Activated T-cell treated with anti-CD3 and anti-CD28 coated beads, Interleukin-2, amount 50 U/mL, for 72 hours (primary cell): ENCODE data around the gene ZNF184. TPM values are rescaled to one million over a fixed set of nuclear protein-coding genes. Genes with fewer than 3 reads are reported as not detected.
A peak's percentile ranks its signal among the peaks of the same experiment; 100 is the strongest.
"Not testable (repeated sequence)": the region's sequence is repeated elsewhere in the genome, so short reads cannot be mapped to it uniquely, and the experiment has no call there.

Source experiments
- ATAC-seq, 2 donors: fragments of 150-1000 bp; cut with Tn5 transposase; replicated peaks in 1 of 2; 2 replicates each; pipeline ENCODE4 v1.10.0; 2021; ENCODE audit warnings: moderate library complexity in 2 of 2, mild to moderate bottlenecking in 1 of 2
- DNase-seq, 2 donors: peaks; one replicate each; pipeline ENCODE4 v3.0.0; 2021 to 2022; ENCODE audit warnings: mixed read lengths in 1 of 2
- H3K27ac Mint-ChIP-seq: one replicate; pipeline ENCODE4 v1.8.0; 2022; ENCODE audit warnings: mild to moderate bottlenecking, moderate library complexity, mixed read lengths
- H3K27me3 Mint-ChIP-seq: one replicate; pipeline ENCODE4 v1.8.0; 2022; ENCODE audit warnings: low read depth, mixed read lengths
- H3K36me3 Mint-ChIP-seq, 2 donors: one replicate each; pipeline ENCODE4 v1.8.0; 2022; ENCODE audit warnings: mixed read lengths in 2 of 2, mild to moderate bottlenecking in 1 of 2; ENCODE audit not compliant: insufficient read depth in 2 of 2
- H3K4me1 Mint-ChIP-seq: one replicate; pipeline ENCODE4 v1.8.0; 2022; ENCODE audit warnings: low read depth, mixed read lengths
- H3K4me3 Mint-ChIP-seq, 2 donors: one replicate each; pipeline ENCODE4 v1.8.0; 2022; ENCODE audit warnings: mild to moderate bottlenecking in 2 of 2, mixed read lengths in 2 of 2, moderate library complexity in 2 of 2
- H3K9me3 Mint-ChIP-seq, 2 donors: one replicate each; pipeline ENCODE4 v1.8.0; 2022; ENCODE audit warnings: mixed read lengths in 2 of 2
- total RNA-seq, 2 donors: library from RNA; stranded (reverse); gene quantifications; one replicate each; pipeline ENCODE4 v1.2.3, GENCODE V29; 2022

The ZNF184 gene
- total RNA-seq, 2 donors from 2014 or later = 12.3 to 13.1 TPM

- H3K4me1 Mint-ChIP-seq = no peaks in the 10 kb centered on the region
- peaks cover 3% of the 10 kb centered on the region for H3K27me3 Mint-ChIP-seq
- ATAC-seq = no peak
- H3K4me3 Mint-ChIP-seq = no peak overlapping the region
- no peak for DNase-seq
- H3K27ac Mint-ChIP-seq = no peak overlapping the region
- H3K36me3 Mint-ChIP-seq = peaks cover 0 to 1% of the 10 kb centered on the region in 2 donors
- H3K9me3 Mint-ChIP-seq = peaks cover 3 to 8% of the 10 kb centered on the region in 2 donors
These were observed 44.4 kb downstream of the ZNF184 start for GRCh38 chr6:27428502-27428901.

GRCh38 chr6:27426045-27426620 lies 46.8 kb downstream of the ZNF184 start:
- H3K4me3 Mint-ChIP-seq = no peak overlapping the region
- peaks cover 7% of the 10 kb centered on the region for H3K27me3 Mint-ChIP-seq
- H3K9me3 Mint-ChIP-seq = peaks cover 3 to 8% of the 10 kb centered on the region in 2 donors
- no peaks in the 10 kb centered on the region for H3K4me1 Mint-ChIP-seq
- DNase-seq = no peak
- no peak overlapping the region for H3K27ac Mint-ChIP-seq
- no peak for ATAC-seq
- H3K36me3 Mint-ChIP-seq = peaks cover 0 to 1% of the 10 kb centered on the region in 2 donors

- H3K27me3 Mint-ChIP-seq = peaks cover 20% of the 10 kb centered on the region
- not testable (repeated sequence) for H3K36me3 Mint-ChIP-seq, DNase-seq, ATAC-seq, H3K9me3 Mint-ChIP-seq, H3K4me3 Mint-ChIP-seq, H3K27ac Mint-ChIP-seq, H3K4me1 Mint-ChIP-seq
These were observed 48.1 kb downstream of the ZNF184 start for GRCh38 chr6:27424851-27425250.

GRCh38 chr6:27422651-27423332 lies 50.1 kb downstream of the ZNF184 start:
- Mint-ChIP-seq H3K4me1 (no peaks in the 10 kb centered on the region), H3K9me3 (peaks cover 1 to 5% of the 10 kb centered on the region in 2 donors), H3K27me3 (peaks cover 27% of the 10 kb centered on the region), H3K27ac (no peak overlapping the region), H3K36me3 (no peaks in the 10 kb centered on the region), H3K4me3 (no peak overlapping the region)
- ATAC-seq (no peak), DNase-seq (no peak)

GRCh38 chr6:27419363-27419762 lies 53.5 kb downstream of the ZNF184 start:
- DNase-seq (no peak), ATAC-seq (no peak)
- no peaks in the 10 kb centered on the region for H3K4me1 Mint-ChIP-seq
- H3K27ac Mint-ChIP-seq = no peak overlapping the region
- no peaks in the 10 kb centered on the region for H3K36me3 Mint-ChIP-seq
- H3K27me3 Mint-ChIP-seq = peaks cover 35% of the 10 kb centered on the region
- H3K4me3 Mint-ChIP-seq = no peak overlapping the region
- peaks cover 1 to 5% of the 10 kb centered on the region in 2 donors for H3K9me3 Mint-ChIP-seq

- no peaks in the 10 kb centered on the region for H3K36me3 Mint-ChIP-seq
- H3K4me1 Mint-ChIP-seq = no peaks in the 10 kb centered on the region
- no peak overlapping the region for H3K4me3 Mint-ChIP-seq
- H3K27ac Mint-ChIP-seq = no peak overlapping the region
- ATAC-seq = no peak
- no peak for DNase-seq
- peaks cover 26% of the 10 kb centered on the region for H3K27me3 Mint-ChIP-seq
- H3K9me3 Mint-ChIP-seq = peaks cover 0 to 5% of the 10 kb centered on the region in 2 donors
These were observed 57.0 kb downstream of the ZNF184 start for GRCh38 chr6:27415898-27416297.

- Mint-ChIP-seq H3K27ac (no peak overlapping the region), H3K36me3 (no peaks in the 10 kb centered on the region), H3K27me3 (peaks cover 17% of the 10 kb centered on the region), H3K9me3 (peaks cover 2 to 3% of the 10 kb centered on the region in 2 donors), H3K4me3 (no peak overlapping the region), H3K4me1 (no peaks in the 10 kb centered on the region)
- DNase-seq (no peak), ATAC-seq (no peak)
These were observed 57.9 kb downstream of the ZNF184 start for GRCh38 chr6:27414996-27415395.

- Mint-ChIP-seq H3K4me3 (no peak overlapping the region), H3K9me3 (peaks cover 2 to 3% of the 10 kb centered on the region in 2 donors)
- no peak for ATAC-seq
These were observed 58.6 kb downstream of the ZNF184 start for GRCh38 chr6:27414300-27414699.

GRCh38 chr6:27407153-27407814 lies 65.6 kb downstream of the ZNF184 start:
- ATAC-seq = no peak
- Mint-ChIP-seq H3K27me3 (no peaks in the 10 kb centered on the region), H3K9me3 (peaks cover 6 to 12% of the 10 kb centered on the region in 2 donors), H3K36me3 (peaks cover 10 to 11% of the 10 kb centered on the region in 2 donors), H3K4me3 (no peak overlapping the region), H3K4me1 (no peaks in the 10 kb centered on the region), H3K27ac (peak overlapping the region; percentile 25)
- DNase-seq = no peak

More at GRCh38 chr6:27414300-27414699, 58.6 kb downstream of the ZNF184 start:
- Mint-ChIP-seq H3K27me3 (peaks cover 10% of the 10 kb centered on the region), H3K36me3 (no peaks in the 10 kb centered on the region), H3K27ac (no peak overlapping the region), H3K4me1 (no peaks in the 10 kb centered on the region)
- no peak for DNase-seq

- no peak for ATAC-seq
- H3K36me3 Mint-ChIP-seq = peaks cover 16 to 20% of the 10 kb centered on the region in 2 donors
- peaks cover 12 to 19% of the 10 kb centered on the region in 2 donors for H3K9me3 Mint-ChIP-seq
- H3K4me1 Mint-ChIP-seq = no peaks in the 10 kb centered on the region
- H3K4me3 Mint-ChIP-seq = no peak overlapping the region
- no peaks in the 10 kb centered on the region for H3K27me3 Mint-ChIP-seq
- DNase-seq = no peak
- no peak overlapping the region for H3K27ac Mint-ChIP-seq
These were observed 66.8 kb downstream of the ZNF184 start for GRCh38 chr6:27406085-27406484.

- ATAC-seq = no peak
- no peak for DNase-seq
- Mint-ChIP-seq H3K4me3 (no peak overlapping the region), H3K27ac (no peak overlapping the region), H3K9me3 (peaks cover 24 to 30% of the 10 kb centered on the region in 2 donors), H3K27me3 (no peaks in the 10 kb centered on the region), H3K36me3 (peaks cover 37 to 57% of the 10 kb centered on the region in 2 donors), H3K4me1 (no peaks in the 10 kb centered on the region)
These were observed 71.8 kb downstream of the ZNF184 start for GRCh38 chr6:27400877-27401642.
